Hepatocyte (in vitro differentiated cells): ENCODE measurements around the gene LCE1F. TPM values are rescaled to one million over a fixed set of nuclear protein-coding genes. Genes with fewer than 3 reads are reported as not detected.

Experiments used
- DNase-seq: peaks from one replicate; pipeline ENCODE4 v3.0.0-alpha.2; 2016; ENCODE audit warnings: low spot score
- H2AFZ ChIP-seq: fragments of 200-600 bp; sonication (generic); 2 replicates; pipeline ENCODE4 v1.6.0; 2016; ENCODE audit warnings: antibody characterized with exemption, mild to moderate bottlenecking
- H3K27ac ChIP-seq: fragments of 200-600 bp; sonication (generic); 2 replicates; pipeline ENCODE4 v1.5.1; 2016; ENCODE audit warnings: mild to moderate bottlenecking
- H3K27me3 ChIP-seq: fragments of 200-600 bp; sonication (generic); 2 replicates; pipeline ENCODE4 v1.6.1; 2016
- H3K36me3 ChIP-seq: fragments of 200-600 bp; sonication (generic); replicated peaks from 2 replicates; pipeline ENCODE4 v1.5.1; 2016; ENCODE audit warnings: low read depth; ENCODE audit not compliant: insufficient read depth
- H3K4me1 ChIP-seq: fragments of 200-600 bp; sonication (generic); 2 replicates; pipeline ENCODE4 v1.5.1; 2016; ENCODE audit warnings: mild to moderate bottlenecking, moderate library complexity; ENCODE audit not compliant: insufficient read depth
- H3K4me2 ChIP-seq: fragments of 200-600 bp; sonication (generic); 2 replicates; pipeline ENCODE4 v1.6.0; 2016
- H3K4me3 ChIP-seq: fragments of 200-600 bp; sonication (generic); 2 replicates; pipeline ENCODE4 v1.5.1; 2016; ENCODE audit warnings: mild to moderate bottlenecking
- H3K79me2 ChIP-seq: fragments of 200-600 bp; sonication (generic); 2 replicates; pipeline ENCODE4 v1.6.0; 2017; ENCODE audit warnings: mild to moderate bottlenecking
- H3K9me2 ChIP-seq: fragments of 200-600 bp; sonication (generic); replicated peaks from 2 replicates; pipeline ENCODE4 v1.6.0; 2017; ENCODE audit warnings: mild to moderate bottlenecking; ENCODE audit not compliant: insufficient read depth
- H3K9me3 ChIP-seq: fragments of 200-600 bp; sonication (generic); 2 replicates; pipeline ENCODE4 v1.5.1; 2016; ENCODE audit warnings: low read depth, mild to moderate bottlenecking
- H4K20me1 ChIP-seq: fragments of 200-600 bp; sonication (generic); 2 replicates; pipeline ENCODE4 v1.6.0; 2016; ENCODE audit warnings: mild to moderate bottlenecking; ENCODE audit not compliant: insufficient read depth, poor library complexity, severe bottlenecking
- EZH2 ChIP-seq: fragments of 200-600 bp; sonication (generic); IDR thresholded peaks from 2 replicates; pipeline ENCODE4 v1.6.1; 2016; ENCODE audit warnings: antibody characterized with exemption, mild to moderate bottlenecking, borderline replicate concordance
- EZH2phosphoT487 ChIP-seq: fragments of 200-600 bp; sonication (generic); IDR thresholded peaks from one replicate; pipeline ENCODE4 v1.6.1; 2018; ENCODE audit warnings: antibody characterized with exemption, mild to moderate bottlenecking, low read depth, moderate library complexity; ENCODE audit not compliant: unreplicated experiment, severe bottlenecking
- WGBS: methylation state at CpG from one replicate; pipeline ENCODE4 v1.1.6; 2016; ENCODE audit warnings: low lambda C conversion rate; ENCODE audit errors: missing lambda C conversion rate; 5-methylcytosine and 5-hydroxymethylcytosine counted together
- polyA plus RNA-seq: library from polyadenylated mRNA; unstranded; fragments of >200 nt; fragmentation: Nextera tagmentation; extraction: Ambion mirVana; gene quantifications from 2 replicates; pipeline ENCODE4 v1.2.1, GENCODE V29; 2016
- total RNA-seq: library from RNA; depleted of rRNA; stranded (reverse); fragments of >200 nt; gene quantifications from 2 replicates; pipeline ENCODE4 v1.2.3, GENCODE V29; 2014
- TF ChIP-seq, protein P1 (sequence below): fragments of 200-600 bp; sonication (generic); IDR thresholded peaks from 2 replicates; pipeline ENCODE4 v1.5.1; 2016; ENCODE audit warnings: antibody characterized with exemption, mild to moderate bottlenecking; ENCODE audit not compliant: poor library complexity

Gene LCE1F
- total RNA-seq = not detected in 2 replicates
- not detected in 2 replicates for polyA plus RNA-seq

GRCh38 chr1:152774875-152775274, at the start of gene LCE1F:
TSS of gene LCE1F (plus strand) at chr1:152775140. CDS start at chr1:152776372, 1,232 bp downstream.
- 37% methylated on average over 6 of the region's 6 CpGs for WGBS
- H3K4me2 ChIP-seq = no peak within 1 kb of the TSS
- H4K20me1 ChIP-seq = no peaks in the 10 kb centered on the region

DNA sequence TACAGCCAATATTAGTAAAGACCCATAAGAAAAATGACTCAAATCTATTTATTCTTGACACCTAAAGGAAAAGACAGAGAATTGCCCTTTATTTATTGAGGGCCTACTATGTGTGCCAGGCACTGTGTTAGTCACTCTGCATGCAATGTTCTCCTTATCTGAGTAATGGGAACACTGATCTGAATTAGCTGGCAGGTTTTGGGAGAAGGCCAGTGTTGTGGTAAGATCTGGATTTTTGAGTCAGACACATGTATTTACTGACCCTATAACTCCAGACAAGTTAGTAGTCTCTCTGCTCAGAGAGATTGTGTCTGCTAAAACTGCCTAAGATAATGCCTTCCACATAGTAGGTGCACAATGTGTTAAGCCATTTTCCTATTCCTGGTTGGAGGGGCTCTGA, 49.7 kb upstream of the LCE1F start:
- Histone ChIP-seq H3K4me1 (no peaks in the 10 kb centered on the region), H3K9me3 (no peaks in the 10 kb centered on the region), H2AFZ (no peak overlapping the region), H3K4me3 (no peak overlapping the region), H3K27ac (no peak overlapping the region), H3K27me3 (no peaks in the 10 kb centered on the region), H3K4me2 (no peak overlapping the region), H3K36me3 (no peaks in the 10 kb centered on the region), H3K9me2 (no peaks in the 10 kb centered on the region), H4K20me1 (no peaks in the 10 kb centered on the region), H3K79me2 (no peaks in the 10 kb centered on the region)
- DNase-seq = no peak
- TF ChIP-seq, protein P1, sequence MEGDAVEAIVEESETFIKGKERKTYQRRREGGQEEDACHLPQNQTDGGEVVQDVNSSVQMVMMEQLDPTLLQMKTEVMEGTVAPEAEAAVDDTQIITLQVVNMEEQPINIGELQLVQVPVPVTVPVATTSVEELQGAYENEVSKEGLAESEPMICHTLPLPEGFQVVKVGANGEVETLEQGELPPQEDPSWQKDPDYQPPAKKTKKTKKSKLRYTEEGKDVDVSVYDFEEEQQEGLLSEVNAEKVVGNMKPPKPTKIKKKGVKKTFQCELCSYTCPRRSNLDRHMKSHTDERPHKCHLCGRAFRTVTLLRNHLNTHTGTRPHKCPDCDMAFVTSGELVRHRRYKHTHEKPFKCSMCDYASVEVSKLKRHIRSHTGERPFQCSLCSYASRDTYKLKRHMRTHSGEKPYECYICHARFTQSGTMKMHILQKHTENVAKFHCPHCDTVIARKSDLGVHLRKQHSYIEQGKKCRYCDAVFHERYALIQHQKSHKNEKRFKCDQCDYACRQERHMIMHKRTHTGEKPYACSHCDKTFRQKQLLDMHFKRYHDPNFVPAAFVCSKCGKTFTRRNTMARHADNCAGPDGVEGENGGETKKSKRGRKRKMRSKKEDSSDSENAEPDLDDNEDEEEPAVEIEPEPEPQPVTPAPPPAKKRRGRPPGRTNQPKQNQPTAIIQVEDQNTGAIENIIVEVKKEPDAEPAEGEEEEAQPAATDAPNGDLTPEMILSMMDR = no peak
- TF ChIP-seq EZH2phosphoT487 (no peak), EZH2 (no peak)

More at GRCh38 chr1:152774875-152775274, at the start of gene LCE1F:
- no peak within 1 kb of the TSS for H3K4me3 ChIP-seq
- no peak within 1 kb of the TSS for H2AFZ ChIP-seq
- no peak within 1 kb of the TSS for H3K27ac ChIP-seq
- no peaks in the 10 kb centered on the region for H3K27me3 ChIP-seq
- no peaks in the 10 kb centered on the region for H3K36me3 ChIP-seq
- no peaks in the 10 kb centered on the region for H3K4me1 ChIP-seq
- TF ChIP-seq, protein P1 = no peak
- TF ChIP-seq EZH2 (no peak), EZH2phosphoT487 (no peak)
- no peaks in the 10 kb centered on the region for H3K9me2 ChIP-seq
- no peak for DNase-seq
- H3K9me3 ChIP-seq = peaks cover 5% of the 10 kb centered on the region
- H3K79me2 ChIP-seq = no peaks in the 10 kb centered on the region

GRCh38 chr1:152728986-152729385, 46.0 kb upstream of the LCE1F start:
- Histone ChIP-seq H4K20me1 (no peaks in the 10 kb centered on the region), H3K9me2 (no peaks in the 10 kb centered on the region), H3K4me1 (no peaks in the 10 kb centered on the region), H3K27me3 (no peaks in the 10 kb centered on the region), H3K4me3 (no peak overlapping the region), H3K79me2 (no peaks in the 10 kb centered on the region), H3K27ac (no peak overlapping the region), H3K36me3 (no peaks in the 10 kb centered on the region), H3K4me2 (no peak overlapping the region), H3K9me3 (no peaks in the 10 kb centered on the region), H2AFZ (no peak overlapping the region)
- no peak for TF ChIP-seq EZH2
- TF ChIP-seq, protein P1 = no peak
- no peak for TF ChIP-seq EZH2phosphoT487
- DNase-seq = no peak
- WGBS = 65% methylated on average over 1 of the region's 1 CpG

- no peak overlapping the region for H3K4me3 ChIP-seq
- no peaks in the 10 kb centered on the region for H3K79me2 ChIP-seq
- H4K20me1 ChIP-seq = no peaks in the 10 kb centered on the region
- no peak overlapping the region for H3K4me2 ChIP-seq
- no peaks in the 10 kb centered on the region for H3K9me3 ChIP-seq
- no peak overlapping the region for H2AFZ ChIP-seq
- WGBS = 32% methylated on average over 1 of the region's 1 CpG
- H3K27ac ChIP-seq = no peak overlapping the region
- no peaks in the 10 kb centered on the region for H3K4me1 ChIP-seq
- H3K27me3 ChIP-seq = no peaks in the 10 kb centered on the region
- no peak for DNase-seq
- TF ChIP-seq, protein P1 = no peak
- TF ChIP-seq EZH2 (no peak), EZH2phosphoT487 (no peak)
- no peaks in the 10 kb centered on the region for H3K9me2 ChIP-seq
- H3K36me3 ChIP-seq = no peaks in the 10 kb centered on the region
Observed at GRCh38 chr1:152735648-152736047, 39.3 kb upstream of the LCE1F start.
